Progenitor cell of endocrine pancreas (in vitro differentiated cells): ENCODE results near the gene NDFIP1. TPM values are rescaled to one million over a fixed set of nuclear protein-coding genes. Genes with fewer than 3 reads are reported as not detected.
"Not testable (repeated sequence)": the region's sequence is repeated elsewhere in the genome, so short reads cannot be mapped to it uniquely, and the experiment has no call there.

Experiments used
- DNase-seq: peaks from one replicate; pipeline ENCODE4 v3.0.0; 2021; ENCODE audit warnings: low spot score; ENCODE audit not compliant: unreplicated experiment
- H3K27ac Mint-ChIP-seq: 2 replicates; pipeline ENCODE4 v1.8.0; 2021; ENCODE audit warnings: mild to moderate bottlenecking, moderate library complexity, mixed read lengths
- H3K27me3 Mint-ChIP-seq: 2 replicates; pipeline ENCODE4 v1.8.0; 2021; ENCODE audit warnings: mixed read lengths
- H3K36me3 Mint-ChIP-seq: 2 replicates; pipeline ENCODE4 v1.8.0; 2022; ENCODE audit warnings: mixed read lengths; ENCODE audit not compliant: insufficient read depth
- H3K4me1 Mint-ChIP-seq: 2 replicates; pipeline ENCODE4 v1.8.0; 2021; ENCODE audit warnings: low read depth, mixed read lengths
- H3K4me3 Mint-ChIP-seq: 2 replicates; pipeline ENCODE4 v1.8.0; 2021; ENCODE audit warnings: low read depth, mild to moderate bottlenecking, moderate library complexity, mixed read lengths
- H3K9me3 Mint-ChIP-seq: 2 replicates; pipeline ENCODE4 v1.8.0; 2021; ENCODE audit warnings: low read depth, mixed read lengths
- CTCF ChIP-seq: fragments of 200-600 bp; sonication (generic); IDR thresholded peaks from one replicate; pipeline ENCODE4 v1.5.0; 2021; ENCODE audit warnings: antibody characterized with exemption, mild to moderate bottlenecking; ENCODE audit not compliant: unreplicated experiment
- total RNA-seq: library from RNA; stranded (reverse); gene quantifications from 2 replicates; pipeline ENCODE4 v1.2.1, GENCODE V29; 2021

The NDFIP1 gene
- total RNA-seq, 1 donor from 2014 or later: 247 TPM

GRCh38 chr5:142086229-142086628 is 22.4 kb upstream of the NDFIP1 start:
- Mint-ChIP-seq H3K36me3 (no peaks in the 10 kb centered on the region), H3K27me3 (no peaks in the 10 kb centered on the region), H3K4me3 (no peak overlapping the region), H3K9me3 (no peaks in the 10 kb centered on the region), H3K4me1 (peaks cover 59% of the 10 kb centered on the region), H3K27ac (no peak overlapping the region)
- TF ChIP-seq CTCF: no peak
- DNase-seq: no peak

GRCh38 chr5:142086679-142087078 is 21.9 kb upstream of the NDFIP1 start:
- no peaks in the 10 kb centered on the region for H3K36me3 Mint-ChIP-seq
- no peaks in the 10 kb centered on the region for H3K27me3 Mint-ChIP-seq
- DNase-seq: no peak
- H3K4me3 Mint-ChIP-seq: no peak overlapping the region
- TF ChIP-seq CTCF: no peak
- no peaks in the 10 kb centered on the region for H3K9me3 Mint-ChIP-seq
- no peak overlapping the region for H3K27ac Mint-ChIP-seq
- peaks cover 59% of the 10 kb centered on the region for H3K4me1 Mint-ChIP-seq

GRCh38 chr5:142087920-142088679 is 20.5 kb upstream of the NDFIP1 start:
- no peaks in the 10 kb centered on the region for H3K27me3 Mint-ChIP-seq
- no peak for DNase-seq
- TF ChIP-seq CTCF: no peak
- H3K4me1 Mint-ChIP-seq: peaks cover 54% of the 10 kb centered on the region
- H3K9me3 Mint-ChIP-seq: no peaks in the 10 kb centered on the region
- no peak overlapping the region for H3K4me3 Mint-ChIP-seq
- peak overlapping the region; percentile 98 for H3K27ac Mint-ChIP-seq
- H3K36me3 Mint-ChIP-seq: no peaks in the 10 kb centered on the region

- H3K27me3 Mint-ChIP-seq, H3K36me3 Mint-ChIP-seq, DNase-seq, H3K9me3 Mint-ChIP-seq: not testable (repeated sequence)
- H3K27ac Mint-ChIP-seq: peak overlapping the region; percentile 98
- peak overlapping the region; percentile 29 for H3K4me3 Mint-ChIP-seq
- peaks cover 54% of the 10 kb centered on the region for H3K4me1 Mint-ChIP-seq
Observed at GRCh38 chr5:142088855-142089479, 19.6 kb upstream of the NDFIP1 start.

GRCh38 chr5:142091012-142091411 is 17.6 kb upstream of the NDFIP1 start:
- Mint-ChIP-seq H3K4me1 (peaks cover 51% of the 10 kb centered on the region), H3K27me3 (no peaks in the 10 kb centered on the region), H3K36me3 (no peaks in the 10 kb centered on the region), H3K27ac (peak overlapping the region; percentile 38), H3K9me3 (no peaks in the 10 kb centered on the region), H3K4me3 (no peak overlapping the region)
- no peak for DNase-seq
- TF ChIP-seq CTCF: no peak

GRCh38 chr5:142091922-142092321 is 16.7 kb upstream of the NDFIP1 start:
- Mint-ChIP-seq H3K9me3 (no peaks in the 10 kb centered on the region), H3K4me1 (peaks cover 42% of the 10 kb centered on the region), H3K27ac (no peak overlapping the region), H3K36me3 (no peaks in the 10 kb centered on the region), H3K4me3 (no peak overlapping the region), H3K27me3 (no peaks in the 10 kb centered on the region)
- no peak for DNase-seq
- no peak for TF ChIP-seq CTCF
